ENCODE measurements around the gene ZNF772. TPM values are rescaled to one million over a fixed set of nuclear protein-coding genes. Genes with fewer than 3 reads are reported as not detected.

The ZNF772 gene
- 0.85 to 1.8 TPM (median 1.6 TPM) in 5 replicates for total RNA-seq (2022; extraction: Qiagen RNA extraction)

DNA sequence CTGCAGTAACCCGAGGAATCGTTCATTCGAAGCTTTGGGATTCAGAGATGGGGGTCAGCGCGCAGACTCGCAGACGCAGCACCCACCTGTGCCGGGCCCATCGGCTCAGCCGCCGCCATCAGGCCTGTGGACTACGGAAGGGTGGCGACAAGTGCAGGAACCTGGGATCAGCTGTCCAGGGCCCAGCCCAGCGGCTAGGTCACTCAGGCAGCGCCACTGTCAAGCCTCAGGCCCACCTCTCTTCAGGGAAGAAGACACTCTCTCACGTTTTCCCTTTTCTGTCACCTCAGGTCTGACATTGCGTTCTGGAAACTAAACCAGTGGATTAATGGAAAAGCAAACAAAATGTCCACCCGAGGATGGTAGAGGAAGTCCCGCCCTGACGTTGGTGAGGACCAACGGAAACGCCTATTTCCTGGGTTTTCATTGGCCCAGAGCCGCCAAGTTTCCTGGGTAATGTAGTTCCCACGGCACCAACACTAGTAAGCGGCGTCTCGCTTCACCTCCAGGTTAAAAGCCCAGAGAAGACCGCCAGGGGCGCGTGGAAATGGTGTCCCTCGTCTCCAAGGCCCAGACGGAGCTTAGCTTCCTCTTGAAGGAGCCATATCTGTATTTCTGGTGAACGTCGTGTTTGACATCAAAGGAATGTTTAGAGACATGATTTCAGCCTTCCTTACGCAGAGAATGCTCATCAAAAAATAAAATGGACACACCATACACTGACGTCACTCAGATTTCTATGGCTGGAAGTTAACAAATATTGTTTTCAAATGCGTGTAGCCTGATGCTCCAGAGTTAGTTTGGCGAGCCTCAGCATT lies at the start of gene ZNF772:
Gene ZNF772, minus strand, starts transcription at position 376 of the 818 bp plus-strand sequence. Its CDS starts 257 bp downstream, at position 119.

DNA sequence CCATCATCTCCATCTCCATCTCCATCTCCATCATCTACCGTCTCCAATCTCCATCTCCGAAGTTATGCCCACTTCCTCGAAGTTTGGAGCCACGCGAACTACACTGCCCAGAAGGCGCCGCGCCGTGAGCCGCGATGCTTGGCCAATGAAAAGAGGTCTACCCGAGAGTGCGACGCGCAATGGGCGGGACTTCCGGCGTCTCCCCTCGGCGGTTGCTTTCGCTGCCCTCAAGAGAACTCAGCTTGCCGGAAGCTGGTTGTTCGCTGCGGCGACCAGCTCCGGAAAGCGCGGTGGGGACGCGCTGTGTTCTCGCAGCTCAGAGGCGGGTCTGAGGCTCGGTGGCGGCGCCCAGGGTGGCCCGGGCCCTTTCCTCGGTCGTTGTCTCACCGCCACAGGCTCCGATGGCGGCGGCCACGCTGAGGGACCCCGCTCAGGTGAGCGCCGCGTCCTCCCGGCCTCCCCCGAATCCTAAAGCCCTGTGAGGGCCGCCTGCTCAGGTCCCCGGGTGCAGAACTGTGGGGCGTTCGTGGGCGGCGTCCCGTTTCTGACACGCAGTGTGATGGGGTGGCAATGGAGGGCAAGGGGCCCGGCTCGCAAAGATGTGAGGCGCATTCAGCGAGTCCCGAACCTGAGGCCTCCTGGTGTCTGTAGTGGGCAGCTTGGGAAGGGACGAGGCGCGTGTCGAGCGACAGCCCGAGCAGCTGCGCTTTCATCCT lies 22.5 kb upstream of the ZNF772 start, which contains the start of gene ZNF773:
Gene ZNF773, plus strand, starts transcription at position 259 of the 716 bp plus-strand sequence. Its CDS starts 143 bp downstream, at position 402.

GRCh38 chr19:57487477-57488298 lies 10.3 kb upstream of the ZNF772 start, which contains the start of gene ZNF419:
TSS of gene ZNF419 (plus strand) at chr19:57487750. CDS start at chr19:57487951, 201 bp downstream.

DNA sequence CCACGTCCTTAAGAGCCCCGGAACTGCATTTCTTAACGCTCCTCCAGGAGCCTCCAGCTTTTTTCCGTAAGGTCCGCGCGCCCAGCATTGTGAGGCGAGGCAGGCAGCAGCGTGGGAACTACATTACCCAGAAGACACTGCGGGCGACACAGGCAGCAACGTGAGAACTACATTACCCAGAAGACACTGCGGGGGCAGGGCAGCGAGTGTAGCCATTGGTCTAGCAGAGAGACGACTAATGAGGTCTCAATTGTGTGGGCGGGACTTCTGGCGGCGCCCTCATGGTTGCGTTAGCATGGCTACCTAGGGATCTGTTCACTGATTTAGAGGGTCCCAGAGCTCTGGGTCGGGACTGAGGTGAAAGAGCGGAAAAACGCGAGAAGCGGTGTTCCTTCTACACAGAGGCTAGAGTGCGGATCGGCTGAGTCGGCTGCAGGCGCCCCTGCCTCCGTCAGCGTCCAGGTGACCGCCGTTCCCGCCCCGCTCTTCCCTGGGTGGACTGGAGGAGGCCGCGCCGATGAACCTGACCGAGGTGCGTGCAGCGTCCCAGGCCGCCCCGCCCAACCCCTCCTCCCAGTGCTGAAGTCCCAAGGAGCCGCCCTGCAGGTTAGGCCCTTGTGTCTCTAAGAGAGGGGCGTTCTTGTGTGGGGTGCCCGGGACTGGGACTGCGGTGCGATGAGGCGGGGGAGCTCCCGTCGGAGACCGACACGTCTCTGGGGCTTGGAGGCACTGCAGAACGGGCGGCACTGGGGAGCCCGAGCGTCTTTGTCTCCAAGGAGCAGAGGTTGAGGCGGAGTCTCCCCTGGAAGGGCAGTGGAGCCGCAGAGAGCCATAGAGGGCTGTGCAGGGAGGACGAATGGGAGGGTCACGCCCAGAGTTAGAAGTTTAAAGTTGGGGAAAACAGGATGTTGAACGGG lies 42.0 kb downstream of the ZNF772 start, which contains the start of gene ZNF749:
Gene ZNF749, plus strand, starts transcription at position 264 of the 917 bp plus-strand sequence. Its CDS starts 254 bp downstream, at position 518.

Other genes starting within 250 kb of the ZNF772 start
- 0.23 to 0.55 TPM (median 0.32 TPM) in 5 replicates for gene AURKC, start 246.5 kb downstream of the ZNF772 start, total RNA-seq (2022; extraction: Qiagen RNA extraction)
- 1.4 to 2.9 TPM (median 1.9 TPM) in 5 replicates for gene ZNF805, start 236.9 kb downstream of the ZNF772 start, total RNA-seq (2022; extraction: Qiagen RNA extraction)
- 0.84 to 1.2 TPM (median 0.95 TPM) in 5 replicates for gene ZNF460, start 197.1 kb downstream of the ZNF772 start, total RNA-seq (2022; extraction: Qiagen RNA extraction)
- gene ZNF543, start 157.1 kb downstream of the ZNF772 start, total RNA-seq (2022; extraction: Qiagen RNA extraction), result 1.3 to 2.0 TPM (median 1.4 TPM) in 5 replicates
- 1.8 to 2.5 TPM (median 2.0 TPM) in 5 replicates for gene ZNF304, start 126.3 kb downstream of the ZNF772 start, total RNA-seq (2022; extraction: Qiagen RNA extraction)
- 12.7 to 15.4 TPM (median 14.8 TPM) in 5 replicates for gene TRAPPC2B, start 114.0 kb downstream of the ZNF772 start, total RNA-seq (2022; extraction: Qiagen RNA extraction)
- 1.00 to 1.9 TPM (median 1.1 TPM) in 5 replicates for gene ZNF547, start 114.0 kb downstream of the ZNF772 start, total RNA-seq (2022; extraction: Qiagen RNA extraction)
- 2.9 to 4.1 TPM (median 3.7 TPM) in 5 replicates for gene ZNF548, start 87.7 kb downstream of the ZNF772 start, total RNA-seq (2022; extraction: Qiagen RNA extraction)
- gene ZNF17, start 66.4 kb downstream of the ZNF772 start, total RNA-seq (2022; extraction: Qiagen RNA extraction), result 4.3 to 7.3 TPM (median 5.2 TPM) in 5 replicates
- 14.6 to 15.7 TPM (median 15.2 TPM) in 5 replicates for gene ZNF749, start 42.2 kb downstream of the ZNF772 start, total RNA-seq (2022; extraction: Qiagen RNA extraction)
- gene VN1R1, start 20.4 kb downstream of the ZNF772 start, total RNA-seq (2022; extraction: Qiagen RNA extraction), result 0.03 to 0.07 TPM (median 0.05 TPM) in 4 of 5 replicates, not detected in the other
- 5.6 to 7.5 TPM (median 6.5 TPM) in 5 replicates for gene ZNF419, start 10.2 kb upstream of the ZNF772 start, total RNA-seq (2022; extraction: Qiagen RNA extraction)
- gene ZNF773, start 22.4 kb upstream of the ZNF772 start, total RNA-seq (2022; extraction: Qiagen RNA extraction), result 4.4 to 6.5 TPM (median 5.2 TPM) in 5 replicates
- gene ZNF549, start 49.8 kb upstream of the ZNF772 start, total RNA-seq (2022; extraction: Qiagen RNA extraction), result 1.3 to 2.0 TPM (median 1.6 TPM) in 5 replicates
- gene ZNF550, start 82.3 kb upstream of the ZNF772 start, total RNA-seq (2022; extraction: Qiagen RNA extraction), result 2.8 to 3.9 TPM (median 3.4 TPM) in 5 replicates
- 3.9 to 4.7 TPM (median 4.4 TPM) in 5 replicates for gene ZNF416, start 101.3 kb upstream of the ZNF772 start, total RNA-seq (2022; extraction: Qiagen RNA extraction)
- gene ZIK1, start 106.6 kb upstream of the ZNF772 start, total RNA-seq (2022; extraction: Qiagen RNA extraction), result 0.07 TPM in 1 of 5 replicates, not detected in the others
- 4.8 to 6.2 TPM (median 5.4 TPM) in 5 replicates for gene ZNF530, start 122.3 kb upstream of the ZNF772 start, total RNA-seq (2022; extraction: Qiagen RNA extraction)
- gene ZNF134, start 136.7 kb upstream of the ZNF772 start, total RNA-seq (2022; extraction: Qiagen RNA extraction), result 7.3 to 9.0 TPM (median 8.3 TPM) in 5 replicates
- gene ZNF211, start 155.6 kb upstream of the ZNF772 start, total RNA-seq (2022; extraction: Qiagen RNA extraction), result 5.3 to 6.4 TPM (median 6.2 TPM) in 5 replicates
- not detected in 5 replicates for gene ZSCAN4, start 191.4 kb upstream of the ZNF772 start, total RNA-seq (2022; extraction: Qiagen RNA extraction)
- 4.7 to 5.6 TPM (median 5.2 TPM) in 5 replicates for gene ZNF551, start 204.4 kb upstream of the ZNF772 start, total RNA-seq (2022; extraction: Qiagen RNA extraction)
- not detected in 5 replicates for gene ZNF154, start 231.6 kb upstream of the ZNF772 start, total RNA-seq (2022; extraction: Qiagen RNA extraction)

Measured in A549 treated with AZD2906 at 1 μM for 4 hours (cell line).